ENCODE data around the gene MCCC1.

- TF ChIP-seq CTCF (IDR thresholded peaks at IDR 0.05 in 2 of 3, conservative IDR thresholded peaks at IDR 0.05 in 1 of 3; ENCODE audit: control insufficient read depth in 2 of 3, extremely low read depth in 1 of 3, insufficient read depth in 1 of 3, low read depth in 3 of 3, low read length in 3 of 3) = no peak
- no peak for TF ChIP-seq EP300 (IDR thresholded peaks at IDR 0.05; ENCODE audit: borderline replicate concordance in 1 of 2, control insufficient read depth in 1 of 2, low read depth in 2 of 2, low read length in 2 of 2)
- no peak for TF ChIP-seq CEBPB (IDR thresholded peaks at IDR 0.05; ENCODE audit: borderline replicate concordance in 1 of 2, low read depth in 2 of 2, low read length in 2 of 2)
- no peak for TF ChIP-seq POLR2A (IDR thresholded peaks at IDR 0.05; ENCODE audit: low read depth, low read length)
- TF ChIP-seq RFX5 (IDR thresholded peaks at IDR 0.05; ENCODE audit: low read depth, low read length) = no peak
- TF ChIP-seq HDAC2 (IDR thresholded peaks at IDR 0.05) = no peak
- no peak for TF ChIP-seq ATF2 (IDR thresholded peaks at IDR 0.05; ENCODE audit: low read length)
- TF ChIP-seq SIN3A (IDR thresholded peaks at IDR 0.05; ENCODE audit: low read depth, low read length) = no peak
- no peak for TF ChIP-seq EGR1 (IDR thresholded peaks at IDR 0.05; ENCODE audit: borderline replicate concordance in 1 of 2, low read depth in 2 of 2, low read length in 2 of 2)
- no peak for TF ChIP-seq CBFB (IDR thresholded peaks at IDR 0.05; ENCODE audit: low read depth)
- no peak for TF ChIP-seq RCOR1 (conservative IDR thresholded peaks at IDR 0.05; ENCODE audit: low read depth, low read length)
Observed at GRCh38 chr3:182973047-182973446, 126.2 kb downstream of the MCCC1 start.

All from GM12878 (cell line).